D341Med (cell line): ENCODE results near the gene PSORS1C2.
"Not testable (repeated sequence)": the region's sequence is repeated elsewhere in the genome, so short reads cannot be mapped to it uniquely, and the experiment has no call there.

ENCODE experiments used
- DNase-seq: peaks from one replicate; pipeline ENCODE4 v3.0.0; 2012; ENCODE audit warnings: low spot score

Gene PSORS1C2

GRCh38 chr6:31165986-31166385 lies 27.1 kb upstream of the PSORS1C2 start:
- DNase-seq, result no peak

DNA sequence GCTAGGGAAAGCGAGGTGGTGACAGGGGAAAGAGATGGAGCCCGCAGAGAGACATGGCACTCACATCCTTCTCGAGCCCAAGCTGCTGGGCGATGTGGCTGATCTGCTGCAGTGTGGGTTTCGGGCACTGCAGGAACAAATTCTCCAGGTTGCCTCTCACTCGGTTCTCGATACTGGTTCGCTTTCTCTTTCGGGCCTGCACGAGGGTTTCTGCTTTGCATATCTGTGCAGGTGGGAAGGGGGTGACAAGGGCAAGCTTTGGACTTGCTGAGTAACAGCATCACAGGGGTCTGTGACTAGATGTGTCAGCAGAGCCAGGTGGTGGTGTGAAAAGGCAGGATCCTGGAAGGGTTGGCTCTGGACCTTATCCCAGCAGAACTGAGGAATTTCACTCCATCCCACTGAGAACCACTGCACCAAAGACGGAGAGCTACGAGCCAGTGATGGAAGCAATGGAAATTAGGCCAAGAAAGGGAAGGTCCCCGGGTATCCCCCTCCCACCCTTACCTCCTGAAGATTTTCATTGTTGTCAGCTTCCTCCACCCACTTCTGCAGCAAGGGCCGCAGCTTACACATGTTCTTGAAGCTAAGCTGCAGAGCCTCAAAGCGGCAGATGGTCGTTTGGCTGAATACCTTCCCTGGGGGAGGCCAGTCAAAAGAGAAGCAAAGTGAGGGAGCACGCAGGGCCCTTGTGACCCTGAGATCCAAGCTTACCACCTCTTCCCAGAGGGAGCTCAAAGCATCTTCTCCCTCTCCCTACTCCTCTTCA lies 26.4 kb upstream of the PSORS1C2 start:
- not testable (repeated sequence) for DNase-seq

DNA sequence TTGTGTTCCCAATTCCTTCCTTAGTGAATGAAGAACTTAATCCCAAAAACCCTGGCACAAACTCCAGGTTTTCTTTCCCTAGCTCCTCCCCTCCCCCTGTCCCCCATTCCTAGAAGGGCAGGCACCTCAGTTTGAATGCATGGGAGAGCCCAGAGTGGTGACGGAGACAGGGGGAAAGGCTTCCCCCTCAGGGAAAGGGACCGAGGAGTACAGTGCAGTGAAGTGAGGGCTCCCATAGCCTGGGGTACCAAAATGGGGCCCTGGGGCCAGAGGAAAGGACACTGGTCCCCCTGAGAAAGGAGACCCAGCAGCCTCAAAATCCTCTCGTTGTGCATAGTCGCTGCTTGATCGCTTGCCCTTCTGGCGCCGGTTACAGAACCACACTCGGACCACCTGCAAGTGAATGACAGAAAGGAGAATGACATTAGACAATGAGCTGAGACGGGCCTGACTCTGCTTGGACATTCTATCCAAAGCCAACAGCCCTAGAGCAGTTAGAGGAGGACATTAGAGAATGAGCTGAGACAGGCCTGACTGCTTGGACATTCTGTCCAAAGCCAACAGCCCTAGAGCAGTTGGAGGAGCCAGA lies 25.7 kb upstream of the PSORS1C2 start:
- DNase-seq, result not testable (repeated sequence)

DNA sequence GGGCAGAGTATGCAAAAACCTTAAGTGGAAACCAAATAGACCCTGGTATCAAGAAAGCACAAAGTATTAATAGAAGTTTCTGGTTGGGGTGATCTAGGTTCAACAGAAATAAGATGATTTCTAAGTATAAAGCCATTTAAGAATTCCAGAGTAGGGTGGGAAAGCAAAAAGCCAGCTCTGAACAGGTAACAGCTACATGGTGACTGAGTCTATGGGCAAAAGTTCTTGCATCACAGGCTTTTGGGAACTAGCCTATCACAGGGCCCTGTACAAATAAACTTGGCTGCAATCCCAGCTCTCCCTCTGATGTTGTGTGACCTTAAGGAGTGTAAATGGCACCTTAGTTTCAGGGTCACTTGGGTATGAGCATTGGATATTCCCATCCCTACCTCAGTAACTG lies 25.1 kb upstream of the PSORS1C2 start:
- DNase-seq, result no peak

GRCh38 chr6:31162463-31163165 lies 23.7 kb upstream of the PSORS1C2 start:
- no peak for DNase-seq

GRCh38 chr6:31161216-31162126 lies 22.6 kb upstream of the PSORS1C2 start:
- no peak for DNase-seq

DNA sequence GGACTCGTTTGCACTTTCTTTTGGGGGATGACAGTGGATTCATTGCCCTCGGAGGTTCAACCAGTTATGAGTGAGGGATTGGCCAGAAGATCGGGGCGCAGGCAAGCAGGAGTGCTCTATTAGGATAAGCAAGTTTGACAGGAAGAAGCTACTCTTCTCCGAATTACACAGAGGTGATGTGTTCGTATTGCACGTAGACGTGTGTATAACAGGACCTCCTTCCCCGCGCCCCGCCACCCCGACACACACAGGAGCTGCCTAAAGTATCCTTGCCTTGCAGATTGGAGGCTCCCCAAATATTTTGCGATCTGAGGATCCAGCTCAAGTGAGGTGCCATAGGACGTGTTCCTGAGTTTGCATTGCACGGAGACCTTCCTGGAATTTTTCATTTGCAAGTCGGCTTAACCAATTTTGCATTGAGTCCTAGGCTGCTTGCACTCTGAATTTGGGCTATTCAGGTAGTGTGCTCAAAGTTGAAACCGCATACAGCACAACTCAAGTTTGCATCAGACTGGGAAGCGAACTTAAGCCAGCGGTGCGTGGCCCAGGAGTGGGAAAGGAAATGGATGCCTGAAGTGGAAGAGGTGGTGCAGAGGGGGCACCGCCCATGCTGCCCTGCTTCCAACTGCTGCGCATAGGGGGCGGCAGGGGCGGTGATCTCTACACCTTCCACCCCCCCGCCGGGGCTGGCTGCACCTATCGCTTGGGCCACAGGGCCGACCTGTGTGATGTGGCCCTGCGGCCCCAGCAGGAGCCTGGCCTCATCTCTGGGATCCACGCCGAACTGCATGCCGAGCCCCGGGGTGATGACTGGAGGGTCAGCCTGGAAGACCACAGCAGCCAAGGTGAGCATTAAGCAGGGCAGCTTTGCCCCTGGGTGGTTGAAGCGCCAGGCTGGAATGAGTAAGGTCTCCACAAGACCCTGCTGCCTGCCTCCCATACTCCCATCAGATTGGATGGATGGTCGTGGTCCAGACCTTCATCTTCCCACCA lies 20.3 kb upstream of the PSORS1C2 start:
- no peak for DNase-seq

- peak; percentile 99 for DNase-seq
Observed at GRCh38 chr6:31158140-31158862, 19.4 kb upstream of the PSORS1C2 start, which contains the start of gene TCF19. TSS of gene TCF19 (plus strand) at chr6:31158589. CDS start at chr6:31159470, 881 bp downstream.

DNA sequence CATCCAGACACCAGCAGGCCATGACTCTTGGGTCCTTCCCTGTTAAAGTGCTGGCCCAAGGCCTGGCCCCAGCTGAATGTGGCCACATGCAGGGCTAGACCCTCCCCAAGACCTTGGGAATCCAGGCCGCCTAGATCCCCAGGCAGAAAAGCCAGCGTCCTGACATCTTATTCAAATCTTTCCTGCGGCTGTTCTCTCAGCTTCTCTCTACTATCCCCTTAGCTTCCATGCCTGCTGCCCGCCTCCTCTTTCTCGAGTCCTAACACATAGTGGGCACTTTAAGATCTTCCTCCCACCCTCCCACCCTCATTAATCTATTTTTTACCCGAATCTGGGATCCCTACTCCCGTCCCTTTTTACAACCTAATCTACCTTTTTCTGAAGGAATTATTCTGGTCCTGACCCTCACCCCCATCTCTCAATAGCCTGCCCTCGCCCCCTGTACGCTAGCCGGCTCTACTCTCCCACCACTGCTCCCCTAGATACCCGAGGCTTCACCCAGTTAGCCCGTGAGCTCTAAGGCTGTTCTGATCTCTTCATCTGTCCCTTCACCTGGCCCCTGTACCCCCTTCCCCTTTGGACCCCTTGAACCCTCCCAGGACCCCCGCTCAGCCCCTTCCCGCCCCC lies 18.8 kb upstream of the PSORS1C2 start, which contains the start of gene CCHCR1:
TSS of gene CCHCR1 (minus strand) at position 290 of the 627 bp plus-strand sequence. CDS start at position 88, 202 bp downstream.
- no peak for DNase-seq

- no peak for DNase-seq
Observed at GRCh38 chr6:31156641-31157040, 17.8 kb upstream of the PSORS1C2 start.

DNA sequence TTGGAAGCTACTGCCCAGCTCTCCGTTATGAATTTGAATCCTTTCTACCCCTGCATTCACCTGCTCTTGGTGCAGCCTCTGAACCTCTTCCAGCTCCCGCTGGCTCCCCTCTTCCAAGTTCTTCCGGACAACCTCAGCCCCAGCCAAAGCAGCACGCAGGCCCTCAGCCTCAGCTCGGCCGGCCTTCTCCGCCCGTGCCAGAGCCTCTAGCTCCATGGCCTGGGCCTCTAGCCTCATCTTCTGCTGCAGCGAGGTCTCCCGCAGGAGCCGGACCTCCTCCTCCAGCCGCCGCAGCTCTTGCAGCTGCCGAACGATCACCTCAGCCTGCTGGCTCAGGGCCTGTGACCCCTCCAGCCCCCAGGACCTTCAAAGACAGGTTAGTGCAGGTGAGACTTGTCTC lies 15.6 kb upstream of the PSORS1C2 start:
- DNase-seq, result no peak

- no peak for DNase-seq
Observed at GRCh38 chr6:31152781-31153180, 13.9 kb upstream of the PSORS1C2 start.

DNA sequence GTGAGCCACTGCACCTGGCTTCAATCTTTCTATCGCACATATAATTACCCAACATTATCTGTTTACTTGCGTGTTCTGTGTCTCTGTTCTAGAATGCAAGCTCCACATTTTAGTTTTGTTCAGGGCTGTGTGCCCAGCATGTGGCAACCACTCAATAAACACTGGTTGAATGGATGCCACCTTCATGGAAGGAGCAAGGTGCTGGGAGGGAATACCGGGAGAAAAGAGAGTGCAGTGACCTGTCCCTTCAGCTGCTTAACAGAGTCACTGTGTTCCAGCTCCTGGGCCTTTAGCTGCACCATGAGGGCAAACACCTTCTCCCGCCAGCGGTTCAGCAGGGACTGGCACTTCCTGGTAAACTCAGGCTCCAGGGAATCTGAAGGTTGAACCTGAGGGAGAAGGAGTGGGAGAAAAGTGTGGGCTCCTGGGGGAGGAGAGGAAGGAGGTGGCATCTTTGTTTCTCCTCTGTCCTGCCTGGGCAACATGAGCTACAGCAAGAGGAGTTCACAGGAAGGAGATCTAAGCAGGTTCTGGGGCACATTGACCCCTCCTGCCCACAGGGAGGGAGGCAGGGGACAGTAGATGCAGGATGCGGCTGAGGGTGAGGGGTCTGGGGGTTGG lies 11.1 kb upstream of the PSORS1C2 start:
- no peak for DNase-seq

GRCh38 chr6:31145386-31145785 lies 6.5 kb upstream of the PSORS1C2 start:
- no peak for DNase-seq

DNA sequence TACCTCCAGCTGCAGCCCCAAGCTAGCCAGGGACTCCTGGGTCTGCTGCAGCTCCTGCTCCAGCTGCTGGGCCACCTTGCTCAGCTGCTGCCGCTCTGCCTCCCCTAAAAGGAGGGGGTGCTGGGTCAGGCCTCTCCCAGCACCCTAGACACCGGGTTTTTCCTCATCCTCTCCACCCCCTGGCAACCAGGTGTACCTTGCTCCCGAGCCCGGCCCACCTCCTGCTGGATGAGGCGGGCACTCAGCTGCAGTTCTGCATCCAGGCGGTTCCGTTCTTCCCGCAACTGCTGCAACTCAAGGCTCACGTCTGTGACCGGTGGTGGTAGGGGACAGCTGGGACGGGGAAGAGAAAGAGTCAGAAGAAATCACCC lies 6.1 kb upstream of the PSORS1C2 start:
- no peak for DNase-seq

DNA sequence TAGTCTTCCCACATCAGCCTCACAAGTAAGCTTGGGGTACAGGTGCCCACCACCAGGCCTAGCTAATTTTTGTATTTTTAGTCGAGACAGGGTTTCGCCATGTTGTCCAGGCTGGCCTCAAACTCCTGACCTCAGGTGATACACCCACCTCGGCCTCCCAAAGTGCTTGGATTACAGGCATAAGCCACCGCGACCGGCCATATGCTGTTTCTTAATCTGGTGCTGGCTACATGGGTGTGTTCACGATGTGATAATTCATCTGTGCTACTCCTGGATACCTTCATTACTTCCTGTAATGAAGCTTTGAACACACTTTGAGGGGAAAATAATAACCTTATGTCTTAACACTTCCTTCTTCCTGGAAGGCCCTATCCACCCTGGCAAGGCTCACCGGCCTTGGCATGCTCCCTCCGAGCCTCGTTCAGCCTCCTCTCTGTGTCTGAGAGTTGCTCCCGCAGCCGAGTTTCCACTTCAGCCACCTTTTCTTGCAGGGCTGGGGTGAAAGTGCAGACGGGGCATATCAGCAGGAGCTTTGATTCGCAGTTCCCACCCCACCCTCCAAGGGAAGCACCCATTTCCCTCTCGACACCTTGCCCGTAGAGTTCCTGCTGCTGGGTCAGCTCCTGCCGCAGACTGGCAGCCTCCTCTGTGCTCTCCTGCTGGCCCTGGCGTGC lies 5.6 kb upstream of the PSORS1C2 start:
- DNase-seq, result no peak

DNA sequence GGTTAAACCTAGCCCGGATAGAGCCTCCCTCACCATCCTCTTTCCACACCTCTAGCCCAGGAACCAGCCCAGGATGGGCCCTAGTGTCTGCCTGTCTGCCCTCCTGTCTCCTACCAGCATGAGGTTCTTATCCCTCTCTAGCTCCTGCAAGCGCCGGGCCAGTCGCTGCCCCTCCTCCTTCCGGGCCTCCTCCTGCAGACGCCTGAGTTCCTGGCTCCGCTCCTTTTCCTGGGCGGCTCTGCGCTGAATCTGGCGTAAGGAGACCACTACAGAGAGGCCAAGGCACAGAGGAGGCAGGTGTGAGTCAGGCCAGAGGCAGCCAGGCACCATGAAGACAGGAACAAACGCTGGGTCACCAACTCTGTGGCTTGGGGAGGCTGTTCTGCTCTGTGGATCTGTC lies 4.3 kb upstream of the PSORS1C2 start:
- DNase-seq, result no peak

DNA sequence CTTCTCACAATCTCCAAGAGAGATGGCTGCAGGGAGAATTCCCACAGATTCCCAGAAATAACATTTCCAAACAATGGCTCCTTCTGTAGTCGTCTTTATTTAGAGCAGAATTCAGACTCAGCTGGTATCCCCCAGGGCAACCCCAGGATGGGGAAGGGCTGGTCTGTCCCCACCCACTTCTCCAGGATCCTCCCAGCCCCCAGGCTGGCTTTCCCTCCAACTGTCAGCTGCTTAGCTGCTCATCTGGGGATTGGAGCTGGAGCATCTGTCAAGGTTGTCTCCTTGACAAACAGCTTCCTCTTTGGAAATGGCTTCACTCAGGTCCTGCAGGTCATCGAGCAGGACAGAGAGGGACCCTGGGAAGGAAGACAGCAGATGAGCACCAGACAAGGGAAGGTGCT lies 3.5 kb upstream of the PSORS1C2 start:
- DNase-seq, result peak; percentile 73

GRCh38 chr6:31140643-31141042 lies 1.8 kb upstream of the PSORS1C2 start:
- DNase-seq, result no peak
